GM08714 (cell line): ENCODE data around the gene EXOC5.
"Not testable (repeated sequence)": the region's sequence is repeated elsewhere in the genome, so short reads cannot be mapped to it uniquely, and the experiment has no call there.

Source experiments
- H3K4me3 ChIP-seq: fragments of 200-500 bp; sonication (Bioruptor generic); 2 replicates; pipeline ENCODE4 v1.5.1; 2014; ENCODE audit warnings: mild to moderate bottlenecking, low read length, inconsistent platforms
- ZNF274 ChIP-seq: IDR thresholded peaks from 2 replicates; pipeline ENCODE4 v1.6.1; 2012; ENCODE audit warnings: mild to moderate bottlenecking, low read depth, low read length

EXOC5 gene

GRCh38 chr14:57227083-57227482, 41.6 kb downstream of the EXOC5 start:
- TF ChIP-seq ZNF274 = no peak
- no peak overlapping the region for H3K4me3 ChIP-seq

- H3K4me3 ChIP-seq = no peak overlapping the region
Measured at GRCh38 chr14:57221931-57222330, 46.8 kb downstream of the EXOC5 start.

GRCh38 chr14:57212919-57213318, 55.8 kb downstream of the EXOC5 start:
- H3K4me3 ChIP-seq = no peak overlapping the region
- TF ChIP-seq ZNF274 = no peak

More at GRCh38 chr14:57221931-57222330, 46.8 kb downstream of the EXOC5 start:
- TF ChIP-seq ZNF274 = no peak

- TF ChIP-seq ZNF274 = no peak
- no peak overlapping the region for H3K4me3 ChIP-seq
Measured at GRCh38 chr14:57209561-57209960, 59.1 kb downstream of the EXOC5 start.

- TF ChIP-seq ZNF274 = no peak
- no peak overlapping the region for H3K4me3 ChIP-seq
Measured at GRCh38 chr14:57205938-57206337, 62.8 kb downstream of the EXOC5 start.

- H3K4me3 ChIP-seq = not testable (repeated sequence)
Measured at GRCh38 chr14:57202672-57203071, 66.0 kb downstream of the EXOC5 start.

GRCh38 chr14:57199921-57200320, 68.8 kb downstream of the EXOC5 start:
- no peak overlapping the region for H3K4me3 ChIP-seq
- TF ChIP-seq ZNF274 = no peak

GRCh38 chr14:57189070-57189469, 79.6 kb downstream of the EXOC5 start:
- H3K4me3 ChIP-seq = no peak overlapping the region
- TF ChIP-seq ZNF274 = no peak

GRCh38 chr14:57182760-57183503, 85.8 kb downstream of the EXOC5 start:
- no peak overlapping the region for H3K4me3 ChIP-seq
- no peak for TF ChIP-seq ZNF274

- no peak overlapping the region for H3K4me3 ChIP-seq
- TF ChIP-seq ZNF274 = no peak
Measured at GRCh38 chr14:57179273-57179672, 89.4 kb downstream of the EXOC5 start.

GRCh38 chr14:57174466-57174865, 94.2 kb downstream of the EXOC5 start:
- no peak overlapping the region for H3K4me3 ChIP-seq
- TF ChIP-seq ZNF274 = no peak

- no peak overlapping the region for H3K4me3 ChIP-seq
- no peak for TF ChIP-seq ZNF274
Measured at GRCh38 chr14:57171903-57172302, 96.8 kb downstream of the EXOC5 start.

- no peak for TF ChIP-seq ZNF274
- H3K4me3 ChIP-seq = no peak overlapping the region
Measured at GRCh38 chr14:57171363-57171762, 97.3 kb downstream of the EXOC5 start.

GRCh38 chr14:57169901-57170300, 98.8 kb downstream of the EXOC5 start:
- H3K4me3 ChIP-seq = no peak overlapping the region
- TF ChIP-seq ZNF274 = no peak

- no peak overlapping the region for H3K4me3 ChIP-seq
- no peak for TF ChIP-seq ZNF274
Measured at GRCh38 chr14:57168138-57168679, 100.5 kb downstream of the EXOC5 start.

- no peak overlapping the region for H3K4me3 ChIP-seq
- no peak for TF ChIP-seq ZNF274
Measured at GRCh38 chr14:57161583-57162234, 107.0 kb downstream of the EXOC5 start.
